Renal cortex interstitium (tissue), 11 donors: ENCODE measurements around the gene SEC11A. TPM values are rescaled to one million over a fixed set of nuclear protein-coding genes. Genes with fewer than 3 reads are reported as not detected.
"Not testable (repeated sequence)": the region's sequence is repeated elsewhere in the genome, so short reads cannot be mapped to it uniquely, and the experiment has no call there.

Experiments
- DNase-seq, 11 donors: peaks; one replicate each; pipeline ENCODE4 v3.0.0-alpha.2; 2013; ENCODE audit warnings: low read depth in 9 of 11, low spot score in 4 of 11; ENCODE audit errors: extremely low read depth in 1 of 11
- polyA plus RNA-seq, 3 donors: library from polyadenylated mRNA; unstranded; fragments of 120-200 nt; gene quantifications; one replicate each; pipeline ENCODE4 v1.2.1, GENCODE V29; 2013; ENCODE audit not compliant: insufficient read length in 3 of 3

Gene SEC11A
- polyA plus RNA-seq, 3 donors = 233 to 301 (median 271) TPM

DNA sequence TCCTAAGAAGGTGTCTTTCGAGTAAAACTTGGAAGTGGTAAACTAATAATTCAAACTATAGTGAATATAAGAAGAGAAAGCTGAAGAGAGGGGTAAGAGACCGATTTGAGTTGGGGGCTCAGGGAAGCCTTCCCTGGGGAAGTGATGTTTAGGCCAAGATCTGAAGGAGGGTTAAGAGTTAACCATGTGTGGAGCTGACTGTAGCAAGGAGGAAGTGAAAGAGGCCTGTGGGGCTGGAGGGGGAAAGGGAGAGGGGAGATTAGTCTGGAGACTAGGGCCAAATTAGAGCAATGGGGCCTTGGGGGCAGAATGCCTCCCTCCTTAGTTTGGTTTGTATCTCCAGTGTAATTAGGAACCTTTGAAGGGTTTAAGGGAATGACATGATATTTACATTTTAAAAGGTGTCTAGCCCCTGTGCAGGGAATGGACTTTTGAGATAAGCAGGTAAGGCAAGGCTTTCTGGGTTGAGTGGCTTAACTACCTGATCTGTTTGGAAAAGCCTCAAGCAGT, 34.7 kb upstream of the SEC11A start:
- no peak for DNase-seq

DNA sequence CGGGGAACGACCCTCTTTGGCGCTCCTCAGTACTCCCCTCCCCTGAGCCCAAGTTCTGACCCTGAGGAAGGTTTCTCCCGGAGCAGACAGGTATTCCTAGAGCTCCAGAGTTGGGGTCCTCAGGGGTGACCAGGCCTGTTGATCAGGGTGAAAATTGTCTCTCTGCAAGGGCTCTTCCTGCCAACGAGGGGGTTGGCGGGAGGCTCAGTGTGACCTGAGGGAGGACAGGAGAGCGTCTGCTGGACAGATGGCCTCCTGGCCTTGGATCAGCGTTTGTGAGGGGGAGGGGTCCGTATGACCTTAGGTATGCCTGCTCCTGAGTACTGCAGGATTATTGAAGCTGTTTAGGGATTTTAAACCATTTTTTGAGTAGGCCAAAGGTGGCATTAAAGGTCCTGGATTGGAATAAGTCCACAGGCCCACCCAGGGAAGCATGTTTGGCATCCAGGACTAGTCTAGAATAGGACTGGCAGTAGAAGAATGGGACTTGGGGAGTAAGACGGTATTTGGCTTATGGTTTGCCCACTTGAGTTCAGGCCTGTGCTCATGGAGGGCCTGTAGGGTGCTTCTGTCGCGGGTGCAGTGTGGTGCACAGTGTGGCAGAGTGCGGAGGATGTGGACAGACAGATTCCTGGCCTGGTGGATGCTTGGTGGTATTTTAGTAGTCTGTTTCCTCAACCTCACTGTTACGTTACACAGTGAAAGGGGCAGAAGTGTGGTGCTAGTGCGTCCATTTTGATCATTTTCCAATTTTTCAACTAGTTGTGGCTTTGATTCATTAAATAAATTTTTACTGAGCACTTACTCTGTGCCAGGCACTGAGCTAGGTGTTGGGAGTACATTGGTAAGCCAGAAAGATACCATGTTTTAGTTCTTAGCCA, 33.4 kb upstream of the SEC11A start:
- DNase-seq = no peak

DNA sequence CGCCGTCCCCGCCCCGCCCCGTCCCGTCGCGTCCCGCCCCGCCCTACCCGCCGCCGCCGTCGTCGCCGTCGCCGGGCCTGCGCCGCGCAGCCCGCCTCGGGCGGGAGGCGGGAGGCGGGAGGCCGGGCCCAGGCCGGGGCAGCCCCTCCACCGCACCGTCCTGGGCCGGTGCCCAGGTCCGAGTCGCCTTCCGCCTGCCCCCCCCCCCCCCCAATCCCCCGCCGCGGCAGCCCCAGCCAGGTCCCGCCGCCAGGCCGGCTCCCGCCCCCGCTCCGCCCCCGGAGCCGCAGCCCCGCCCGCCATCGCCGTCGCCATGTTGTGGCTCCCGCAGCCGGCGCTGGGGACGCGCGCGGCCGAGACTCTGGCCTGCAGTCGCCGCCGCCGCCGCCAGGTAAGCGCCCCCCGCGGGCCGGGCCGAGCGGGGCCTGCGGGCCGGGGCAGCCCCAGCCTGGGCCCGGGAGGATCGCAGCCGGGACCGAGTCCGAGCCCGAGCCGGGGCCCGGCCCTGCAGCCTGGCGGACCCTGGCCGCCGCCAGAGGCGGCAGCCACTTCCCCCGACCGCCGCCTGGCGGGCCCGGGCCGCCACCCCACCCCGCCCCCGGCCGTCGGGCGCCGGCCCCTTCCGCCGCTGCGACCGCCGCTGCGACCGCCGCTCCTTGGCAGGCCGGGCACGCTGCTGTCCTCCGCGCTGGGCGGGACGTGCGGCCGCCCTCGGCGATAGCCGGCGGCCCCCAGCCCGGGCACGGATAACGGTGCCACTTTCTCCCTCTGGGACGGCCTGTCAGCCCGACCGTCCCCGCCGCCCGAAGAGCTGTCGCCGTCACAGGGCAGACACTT, 32.6 kb upstream of the SEC11A start, which contains the start of gene ZNF592:
Gene ZNF592, plus strand, starts transcription at position 319 of the 837 bp plus-strand sequence. CDS start 34,084 bp downstream, outside the sequence.
- DNase-seq = peak in 5 of 11 donors; percentile 58 to 73 (median 72)

DNA sequence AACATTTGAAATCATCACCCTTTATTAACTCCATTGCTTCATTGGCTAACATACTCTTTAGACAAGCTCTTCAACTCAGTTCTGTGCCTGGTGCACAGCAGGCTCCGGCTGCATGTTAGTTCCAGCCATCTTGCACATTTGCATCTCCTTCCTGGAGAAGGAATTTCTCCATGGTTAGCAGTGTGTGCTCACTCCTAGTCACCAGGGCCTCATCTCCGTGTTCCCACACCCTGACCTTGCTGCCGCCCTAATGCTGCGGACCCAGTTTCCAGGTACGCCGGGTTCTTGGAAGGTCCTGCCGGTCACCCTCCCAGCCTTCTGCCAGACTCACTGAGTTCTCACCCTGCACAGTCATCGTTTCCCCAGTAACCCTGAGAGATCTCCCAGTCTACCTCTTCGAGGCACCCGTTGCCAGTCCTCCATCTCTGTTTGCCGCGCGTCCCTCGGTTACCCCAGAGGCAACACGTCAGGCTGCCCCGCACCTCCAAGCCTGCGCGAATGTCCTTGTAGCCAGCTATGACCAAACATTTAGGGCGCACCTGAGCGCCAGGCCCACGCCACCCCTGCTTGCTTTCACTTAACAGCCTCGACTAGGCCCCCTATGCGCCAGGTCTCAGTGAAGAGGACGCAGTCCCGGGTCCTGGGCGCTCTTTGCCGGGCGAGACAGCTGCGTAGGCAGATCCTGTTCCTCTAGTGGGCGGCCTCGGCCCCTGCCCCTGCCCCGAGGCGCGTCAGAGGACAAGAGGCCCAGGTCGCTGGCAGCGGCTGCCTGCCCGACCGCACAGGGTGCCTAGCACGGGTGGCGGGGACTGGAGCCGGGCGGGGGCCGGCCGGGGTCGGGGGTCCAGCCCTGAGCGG, 31.7 kb upstream of the SEC11A start:
- DNase-seq = peak in 5 of 11 donors; percentile 43 to 73 (median 64)

DNA sequence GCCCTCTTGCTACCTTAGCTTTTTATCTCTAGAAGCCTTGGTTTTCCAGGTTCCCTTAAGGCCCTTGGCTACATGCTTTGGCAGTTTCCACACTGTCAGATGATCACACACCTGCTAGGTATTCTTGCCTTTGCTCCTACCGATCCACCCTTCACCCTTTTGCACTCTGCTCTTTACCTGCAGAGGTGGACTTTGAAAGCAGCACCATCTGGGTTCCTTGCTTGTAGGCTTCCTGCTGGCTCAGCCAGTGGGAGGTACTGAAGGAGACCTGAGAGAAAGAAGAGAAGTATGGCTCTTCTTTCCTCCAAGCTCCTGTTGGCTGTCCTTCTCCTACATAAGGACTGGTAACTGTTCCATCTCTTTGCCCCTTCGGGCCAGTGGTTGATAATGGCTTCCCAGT, 25.2 kb upstream of the SEC11A start:
- no peak for DNase-seq

DNA sequence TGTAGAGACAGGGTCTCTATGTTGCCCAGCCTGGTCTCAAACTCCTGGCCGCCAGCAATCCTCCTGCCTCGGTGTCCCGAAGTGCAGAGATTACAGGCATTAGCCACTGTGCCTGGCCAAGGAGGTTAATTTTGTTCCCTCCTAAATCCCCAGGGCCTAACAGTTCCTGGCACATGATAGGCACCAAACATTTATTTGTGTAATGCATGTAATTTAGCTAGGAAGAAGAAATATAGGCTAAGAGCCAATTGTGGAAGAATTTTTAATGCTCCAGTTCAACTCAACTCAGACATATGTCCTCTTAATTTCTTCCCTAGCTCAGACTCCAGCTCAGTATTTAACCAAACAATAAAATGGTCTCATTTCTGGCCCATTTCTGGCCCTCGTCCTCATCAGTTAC, 24.8 kb upstream of the SEC11A start:
- DNase-seq = no peak

DNA sequence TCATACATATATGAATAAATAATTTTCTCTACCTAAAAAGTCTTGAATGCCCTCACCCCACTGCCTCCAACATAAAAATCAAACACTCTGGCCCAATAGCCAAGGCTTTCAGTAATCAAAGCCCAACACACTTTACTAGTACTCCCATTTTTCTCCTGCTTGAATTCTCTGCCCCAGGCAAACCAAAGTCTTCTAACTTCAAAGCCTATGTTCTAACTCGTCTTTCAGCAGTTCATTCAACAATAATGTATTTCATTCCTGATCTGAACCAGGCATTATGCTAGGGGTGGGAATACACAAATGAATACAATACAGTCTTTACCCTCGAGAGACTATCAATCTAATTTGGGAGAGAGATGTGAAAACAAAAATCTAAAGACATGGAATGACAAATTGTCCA, 21.1 kb upstream of the SEC11A start:
- no peak for DNase-seq

DNA sequence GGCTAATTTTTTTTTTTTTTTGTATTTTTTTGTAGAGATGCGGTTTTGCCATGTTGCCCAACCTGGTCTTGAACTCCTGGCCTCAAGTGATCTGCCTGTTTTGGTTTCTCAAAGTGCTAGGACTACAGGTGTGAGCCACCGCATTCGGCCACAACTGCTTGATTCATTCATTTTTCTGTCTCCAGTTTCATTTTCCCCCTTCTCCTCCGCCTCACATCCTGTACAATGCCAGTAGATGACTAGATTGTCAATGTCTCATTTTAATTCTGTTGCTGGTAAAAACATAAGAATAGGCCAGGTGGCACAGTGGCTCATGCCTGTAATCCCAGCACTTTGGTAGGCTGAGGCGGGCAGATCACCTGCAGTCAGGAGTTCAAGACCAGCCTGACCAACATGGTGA, 20.4 kb upstream of the SEC11A start:
- no peak for DNase-seq

DNA sequence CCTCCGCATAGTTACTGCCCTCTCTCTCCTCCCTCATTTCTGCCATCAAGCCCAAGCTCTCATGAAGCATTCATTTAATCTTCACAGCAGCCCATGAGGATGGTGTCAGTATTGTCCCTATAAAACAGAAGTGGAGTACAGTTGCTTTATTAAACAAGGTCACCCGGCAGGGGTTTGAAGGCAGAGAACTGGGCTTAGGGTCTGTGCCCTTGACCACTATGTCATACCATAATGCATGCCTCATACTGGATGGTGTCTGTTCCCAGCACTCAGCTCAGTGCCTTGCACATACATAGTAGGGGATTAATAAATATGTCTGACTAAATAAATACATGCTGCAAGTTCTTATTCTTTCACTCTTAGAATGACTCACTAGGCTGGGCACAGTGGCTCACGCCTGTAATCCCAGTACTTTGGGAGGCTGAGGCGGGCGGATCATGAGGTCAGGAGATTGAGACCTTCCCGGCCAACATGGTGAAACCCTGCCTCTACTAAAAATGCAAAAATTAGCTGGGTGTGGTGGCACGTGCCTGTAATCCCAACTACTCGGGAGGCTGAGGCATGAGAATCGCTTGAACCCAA, 19.6 kb upstream of the SEC11A start:
- DNase-seq = not testable (repeated sequence)

DNA sequence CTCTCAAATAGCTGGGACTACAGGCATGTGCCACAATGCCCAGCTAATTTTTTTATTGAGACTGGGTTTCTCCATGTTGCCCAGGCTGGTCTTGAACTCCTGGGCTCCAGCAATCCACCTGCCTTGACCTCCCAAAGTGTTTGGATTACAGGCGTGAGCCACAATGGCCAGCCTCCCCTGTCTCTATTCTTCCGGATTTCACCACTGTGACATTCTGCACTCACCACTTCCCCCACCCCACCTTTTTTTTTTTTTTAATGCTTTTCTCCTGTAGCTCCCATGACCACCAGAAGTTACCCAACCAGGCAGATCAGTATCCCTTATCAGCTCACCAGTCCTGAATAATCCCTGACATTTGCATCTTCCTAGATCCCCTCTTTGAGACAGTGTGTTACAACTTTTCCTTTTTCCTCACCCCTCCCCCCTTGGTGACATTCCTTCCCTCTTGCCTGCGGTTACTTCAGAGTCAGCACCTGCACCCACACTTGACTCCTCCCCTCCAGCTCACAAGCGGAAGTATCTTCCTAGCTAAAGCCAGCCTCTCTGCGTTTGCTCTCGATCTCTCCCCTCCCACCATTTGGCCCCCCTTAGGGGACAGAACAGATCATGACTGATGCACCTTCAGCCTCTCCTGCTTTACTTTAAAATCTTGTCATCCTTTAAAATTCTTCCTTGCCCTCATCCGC, 19.0 kb upstream of the SEC11A start:
- DNase-seq = peak in 4 of 11 donors; percentile 47 to 80 (median 76)

DNA sequence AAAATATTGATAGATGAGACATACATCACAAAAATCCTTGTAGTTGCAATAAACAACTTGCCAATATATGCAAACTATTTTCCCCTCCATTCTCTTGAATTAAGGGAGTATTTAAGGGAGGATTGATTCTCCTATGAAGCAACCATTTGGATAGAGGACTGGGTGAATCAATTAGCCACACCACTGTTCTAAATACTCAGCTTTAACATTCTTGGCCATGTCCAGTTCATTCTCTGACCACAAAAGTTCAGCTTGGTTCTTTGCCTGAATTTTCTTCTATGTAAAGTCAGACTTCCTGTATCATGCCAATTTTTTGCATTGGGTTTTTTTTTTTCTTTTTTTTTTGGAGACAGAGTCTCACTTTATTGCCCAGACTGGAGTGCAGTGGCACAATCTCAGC, 15.8 kb upstream of the SEC11A start:
- no peak for DNase-seq

DNA sequence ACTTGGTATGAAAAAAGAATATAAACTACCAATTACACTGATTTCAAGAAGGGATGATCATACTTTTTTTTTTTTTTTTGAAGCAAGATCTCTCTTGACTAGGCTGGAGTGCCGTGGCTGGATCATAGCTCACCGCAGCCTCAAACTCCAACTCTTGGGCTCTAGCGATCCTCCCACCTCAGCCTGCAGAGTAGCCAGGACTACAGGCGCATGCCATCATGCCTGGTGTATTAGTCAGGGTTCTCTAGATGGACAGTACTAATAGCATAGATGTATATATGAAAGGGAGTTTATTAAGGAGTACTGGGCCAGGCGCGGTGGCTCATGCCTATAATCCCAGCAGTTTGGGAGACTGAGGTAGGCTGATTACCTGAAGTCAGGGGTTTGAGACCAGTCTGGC, 11.5 kb upstream of the SEC11A start:
- no peak for DNase-seq

DNA sequence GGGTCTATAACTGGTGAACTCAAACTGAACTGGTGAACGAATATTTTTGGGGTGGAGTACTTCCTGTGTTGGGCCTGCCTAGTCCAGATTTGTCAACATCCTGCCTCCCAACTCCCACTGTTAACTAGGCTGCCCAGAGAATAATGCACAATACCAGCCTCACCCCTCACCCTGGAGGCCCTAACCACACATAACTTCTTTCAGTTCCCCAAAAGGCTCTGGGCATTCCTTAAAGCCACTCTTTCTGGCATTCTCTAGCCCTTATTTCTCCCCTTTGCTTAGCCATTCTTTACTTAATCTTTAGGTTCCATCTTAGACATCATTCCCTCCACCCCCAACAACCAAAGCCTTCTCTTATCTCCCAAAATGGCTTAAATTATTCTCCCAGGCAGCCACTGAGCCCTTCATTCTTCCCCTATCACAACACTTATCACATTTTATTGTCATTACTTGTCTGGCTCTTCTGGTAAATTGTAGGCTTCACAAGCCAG, 9.1 kb upstream of the SEC11A start:
- no peak for DNase-seq

DNA sequence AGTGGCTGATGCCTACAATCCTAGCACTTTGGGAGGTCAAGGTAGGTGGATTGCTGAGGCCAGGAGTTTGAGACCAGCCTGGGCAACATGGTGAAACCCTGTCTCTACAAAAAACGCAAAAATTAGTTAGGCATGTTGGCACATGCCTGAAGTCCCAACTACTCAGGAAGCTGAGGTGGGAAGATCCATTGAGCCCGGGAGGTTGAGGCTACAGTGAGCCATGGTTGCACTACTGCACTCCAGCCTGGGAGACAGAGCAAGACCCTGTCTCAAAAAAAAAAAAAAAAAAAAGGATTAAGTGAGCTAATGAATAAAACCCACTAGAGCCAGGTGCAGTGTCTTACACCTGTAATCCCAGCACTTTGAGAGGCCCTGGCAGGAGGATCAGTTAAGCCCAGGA, 6.7 kb upstream of the SEC11A start:
- no peak for DNase-seq

DNA sequence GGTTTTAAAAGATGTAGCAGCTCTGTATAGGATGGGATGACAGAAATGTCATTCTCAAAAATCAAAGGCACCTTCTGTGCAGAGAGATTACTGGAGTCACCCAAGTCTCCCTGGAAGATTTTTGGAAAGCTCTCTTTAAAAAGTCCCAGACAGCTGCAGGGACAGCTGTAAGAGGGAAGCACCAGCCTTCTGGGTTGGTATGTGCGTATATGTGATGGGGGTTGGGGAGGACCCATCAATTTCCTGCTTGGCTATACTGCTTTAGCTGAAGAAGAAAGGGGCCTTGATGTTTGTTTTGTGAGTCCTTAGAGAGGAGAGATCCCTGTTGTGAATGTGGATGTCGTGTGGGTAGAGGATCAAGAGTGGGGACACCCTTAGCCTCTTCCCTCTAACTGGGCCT, 5.4 kb upstream of the SEC11A start:
- DNase-seq = no peak

DNA sequence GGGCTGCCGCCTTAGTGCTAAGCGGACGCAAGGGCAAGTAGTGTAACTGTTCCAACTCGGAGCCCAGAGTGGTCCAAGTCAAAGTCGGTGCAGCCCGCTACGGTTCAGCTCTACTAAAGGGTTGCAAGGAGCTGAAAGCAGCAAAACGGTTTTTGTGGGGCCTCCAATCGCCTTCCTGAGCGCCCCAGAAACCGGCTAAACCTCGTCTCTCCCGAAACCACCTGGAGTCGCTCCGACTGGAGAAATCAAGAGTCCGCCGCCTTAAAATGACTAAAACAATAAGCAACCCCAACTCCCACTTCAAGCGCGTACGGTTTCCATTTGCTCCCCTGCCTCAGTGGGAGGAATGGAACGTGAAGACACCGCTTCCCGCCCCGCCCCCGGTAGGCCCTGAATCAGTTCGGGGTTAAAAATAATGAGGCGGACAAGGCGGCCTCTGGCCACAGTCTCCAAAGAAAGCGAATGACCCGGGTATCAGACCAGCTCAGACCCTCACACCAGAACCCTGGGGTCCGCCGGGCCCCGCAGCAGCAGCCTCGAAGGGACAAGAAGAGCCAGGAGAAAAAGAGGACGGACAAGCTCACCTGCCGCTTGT, 401 bp downstream of the SEC11A start:
- DNase-seq = peak in 2 of 11 donors; percentile 16 to 32

DNA sequence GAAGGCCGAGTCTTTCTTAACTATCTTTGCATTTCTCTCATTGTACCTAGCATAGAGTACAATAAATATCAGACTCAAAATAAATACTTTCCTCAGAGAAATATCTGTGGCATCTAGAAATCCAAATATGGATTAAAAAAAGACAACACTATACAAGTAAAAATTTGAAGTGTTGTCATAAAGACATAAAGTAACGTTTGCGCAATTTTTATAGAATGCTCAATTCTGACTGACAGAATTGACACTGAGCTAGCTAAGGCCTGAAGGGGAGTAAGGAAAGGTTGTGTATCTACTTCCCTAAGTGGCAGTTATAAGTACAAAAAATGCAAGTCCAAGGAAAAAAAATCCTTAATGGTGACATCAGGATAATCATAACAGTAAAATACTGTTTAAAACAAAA, 1.1 kb downstream of the SEC11A start:
- DNase-seq = no peak
